ENCODE measurements around the gene GSTO1. TPM values are rescaled to one million over a fixed set of nuclear protein-coding genes. Genes with fewer than 3 reads are reported as not detected.

GSTO1 gene
- total RNA-seq, 4 donors from 2014 or later = 86.1 to 129 (median 102) TPM

GRCh38 chr10:104268405-104268712, 13.7 kb downstream of the GSTO1 start:
- Histone ChIP-seq H3K27me3 (no peaks in the 10 kb centered on the region), H3K9me3 (no peaks in the 10 kb centered on the region), H3K27ac (peak overlapping the region; percentile 35 to 64 (median 52)), H3K4me3 (replicated peaks in 1 of 3) (peak overlapping the region; percentile 43 to 85 (median 71)), H3K36me3 (peaks cover 13 to 27% of the 10 kb centered on the region in 2 donors), H3K4me1 (peaks cover 10 to 12% of the 10 kb centered on the region in 2 donors)
- TF ChIP-seq POLR2A (IDR thresholded peaks at IDR 0.05) = no peak
- intact Hi-C loops (cut with DNase I) = no loop called here
- no peak for DNase-seq
- WGBS, 2 donors = 7 to 9% methylated on average over 10 of the region's 10 CpGs

DNA sequence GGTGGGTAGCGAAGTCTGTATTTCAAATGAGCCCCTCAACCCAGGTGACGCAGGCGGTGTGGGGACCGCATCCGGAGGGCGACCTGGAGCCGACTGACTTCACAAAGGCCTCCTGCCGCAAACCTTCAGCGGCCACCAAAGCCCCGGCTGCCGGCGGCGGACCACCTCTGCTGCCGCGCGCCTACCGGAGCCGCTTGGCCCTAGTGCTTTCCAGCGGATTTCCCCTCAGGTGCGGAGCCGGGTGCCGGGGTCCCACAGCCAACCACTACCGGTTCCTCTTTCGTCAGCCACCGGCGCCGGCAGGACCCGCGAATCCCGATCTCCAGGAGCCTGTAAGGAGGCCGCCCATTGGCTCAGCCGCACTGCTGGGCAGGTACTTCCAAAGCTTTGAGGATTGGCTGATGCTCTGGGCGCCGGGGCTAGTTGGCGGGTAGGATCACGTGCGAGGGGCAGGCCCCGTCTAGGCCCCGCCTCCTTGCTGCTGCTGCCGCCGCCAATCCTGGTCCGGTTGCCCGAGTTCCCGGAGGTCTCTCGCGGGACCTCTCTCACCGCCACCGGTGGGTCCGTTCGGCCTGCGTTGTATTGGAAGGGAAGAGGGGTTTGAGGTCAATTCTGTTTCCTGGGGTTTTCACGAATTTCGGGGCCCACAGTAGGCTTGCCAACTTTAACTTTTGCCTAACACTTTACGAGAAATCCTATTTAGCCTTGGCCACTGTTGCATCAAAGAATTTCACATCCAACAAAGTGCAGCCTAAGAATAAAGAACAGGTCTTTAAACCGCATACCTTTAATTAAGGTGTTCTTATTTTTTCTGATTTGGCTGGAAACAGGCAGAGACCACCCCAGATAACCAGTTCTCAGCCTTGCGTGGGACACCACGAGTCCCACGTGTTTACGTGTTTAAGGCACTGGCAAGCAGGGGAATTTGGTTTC, 14.3 kb downstream of the GSTO1 start, which contains the start of gene GSTO2:
Gene GSTO2, plus strand, starts transcription at position 472 of the 933 bp plus-strand sequence. CDS start 5,732 bp downstream, outside the sequence.
- peaks cover 10 to 12% of the 10 kb centered on the region in 2 donors for H3K4me1 ChIP-seq
- H3K9me3 ChIP-seq = no peaks in the 10 kb centered on the region
- 5 to 10% methylated on average over 17 to 34 of the region's 59 CpGs for WGBS, 2 donors
- intact Hi-C loops (cut with DNase I) = no loop called here
- peaks cover 13 to 26% of the 10 kb centered on the region in 2 donors for H3K36me3 ChIP-seq
- peak within 1 kb of the TSS; percentile 43 to 85 (median 71) for H3K4me3 ChIP-seq (replicated peaks in 1 of 3)
- DNase-seq = peak; percentile 100
- H3K27me3 ChIP-seq = no peaks in the 10 kb centered on the region
- peak within 1 kb of the TSS; percentile 42 to 64 (median 63) for H3K27ac ChIP-seq
- TF ChIP-seq POLR2A (IDR thresholded peaks at IDR 0.05) = peak in 1 of 2 donors; percentile 88
- TF ChIP-seq, protein P1, sequence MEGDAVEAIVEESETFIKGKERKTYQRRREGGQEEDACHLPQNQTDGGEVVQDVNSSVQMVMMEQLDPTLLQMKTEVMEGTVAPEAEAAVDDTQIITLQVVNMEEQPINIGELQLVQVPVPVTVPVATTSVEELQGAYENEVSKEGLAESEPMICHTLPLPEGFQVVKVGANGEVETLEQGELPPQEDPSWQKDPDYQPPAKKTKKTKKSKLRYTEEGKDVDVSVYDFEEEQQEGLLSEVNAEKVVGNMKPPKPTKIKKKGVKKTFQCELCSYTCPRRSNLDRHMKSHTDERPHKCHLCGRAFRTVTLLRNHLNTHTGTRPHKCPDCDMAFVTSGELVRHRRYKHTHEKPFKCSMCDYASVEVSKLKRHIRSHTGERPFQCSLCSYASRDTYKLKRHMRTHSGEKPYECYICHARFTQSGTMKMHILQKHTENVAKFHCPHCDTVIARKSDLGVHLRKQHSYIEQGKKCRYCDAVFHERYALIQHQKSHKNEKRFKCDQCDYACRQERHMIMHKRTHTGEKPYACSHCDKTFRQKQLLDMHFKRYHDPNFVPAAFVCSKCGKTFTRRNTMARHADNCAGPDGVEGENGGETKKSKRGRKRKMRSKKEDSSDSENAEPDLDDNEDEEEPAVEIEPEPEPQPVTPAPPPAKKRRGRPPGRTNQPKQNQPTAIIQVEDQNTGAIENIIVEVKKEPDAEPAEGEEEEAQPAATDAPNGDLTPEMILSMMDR (IDR thresholded peaks at IDR 0.05) = no peak

- H3K36me3 ChIP-seq = no peaks in the 10 kb centered on the region
- H3K27me3 ChIP-seq = no peaks in the 10 kb centered on the region
- intact Hi-C loops (cut with DNase I) = no loop called here
- no peak for DNase-seq
- peaks cover 6 to 32% of the 10 kb centered on the region in 2 donors for H3K4me1 ChIP-seq
- H3K4me3 ChIP-seq (replicated peaks in 1 of 3) = no peak overlapping the region
- TF ChIP-seq, protein P1 (IDR thresholded peaks at IDR 0.05) = no peak
- TF ChIP-seq POLR2A (IDR thresholded peaks at IDR 0.05) = no peak
- no peaks in the 10 kb centered on the region for H3K9me3 ChIP-seq
- H3K27ac ChIP-seq = no peak overlapping the region
- 88 to 89% methylated on average over 1 of the region's 1 CpG for WGBS, 2 donors
Measured at GRCh38 chr10:104273286-104273685, 18.6 kb downstream of the GSTO1 start.

DNA sequence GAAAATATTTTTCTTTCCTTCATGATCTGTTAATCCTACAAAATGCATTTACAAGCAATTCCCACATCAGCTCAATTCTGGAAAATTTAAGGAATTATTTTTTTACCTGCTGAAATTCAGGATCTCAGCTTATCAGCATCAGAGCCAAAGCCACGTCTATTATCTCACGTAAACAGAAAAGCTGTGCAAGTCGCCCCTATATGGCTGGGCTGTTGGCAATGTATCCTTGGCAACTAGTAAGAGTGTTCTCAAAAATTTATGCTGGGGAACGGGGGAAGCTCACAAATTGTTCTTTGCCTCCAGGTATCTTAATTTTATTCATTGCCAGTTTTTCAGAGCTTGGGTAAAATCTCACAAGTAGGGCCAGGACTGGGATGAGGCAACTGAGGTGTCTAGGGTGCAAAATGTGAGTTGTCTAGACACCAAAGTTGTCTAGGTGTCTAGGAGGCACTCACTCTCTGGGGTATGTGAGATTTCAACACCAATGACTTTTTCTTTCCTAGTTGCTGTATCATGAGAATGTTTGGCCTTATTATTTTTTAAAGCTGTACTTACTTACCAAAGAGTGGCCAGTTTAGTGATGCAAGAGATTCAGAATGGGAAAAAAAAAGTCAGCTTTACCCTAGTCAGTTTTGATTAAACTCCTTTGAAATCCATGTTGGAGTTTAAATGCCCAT, 19.3 kb downstream of the GSTO1 start:
- Histone ChIP-seq H3K27me3 (no peaks in the 10 kb centered on the region), H3K4me1 (peaks cover 4 to 32% of the 10 kb centered on the region in 2 donors), H3K36me3 (no peaks in the 10 kb centered on the region), H3K27ac (no peak overlapping the region), H3K9me3 (no peaks in the 10 kb centered on the region), H3K4me3 (replicated peaks in 1 of 3) (peak overlapping the region in 1 of 3 donors; percentile 24)
- no peak for DNase-seq
- no peak for TF ChIP-seq POLR2A (IDR thresholded peaks at IDR 0.05)
- TF ChIP-seq, protein P1 (IDR thresholded peaks at IDR 0.05) = no peak
- WGBS, 2 donors = 84 to 88% methylated on average over 4 of the region's 4 CpGs
- intact Hi-C loops (cut with DNase I) = no loop called here

DNA sequence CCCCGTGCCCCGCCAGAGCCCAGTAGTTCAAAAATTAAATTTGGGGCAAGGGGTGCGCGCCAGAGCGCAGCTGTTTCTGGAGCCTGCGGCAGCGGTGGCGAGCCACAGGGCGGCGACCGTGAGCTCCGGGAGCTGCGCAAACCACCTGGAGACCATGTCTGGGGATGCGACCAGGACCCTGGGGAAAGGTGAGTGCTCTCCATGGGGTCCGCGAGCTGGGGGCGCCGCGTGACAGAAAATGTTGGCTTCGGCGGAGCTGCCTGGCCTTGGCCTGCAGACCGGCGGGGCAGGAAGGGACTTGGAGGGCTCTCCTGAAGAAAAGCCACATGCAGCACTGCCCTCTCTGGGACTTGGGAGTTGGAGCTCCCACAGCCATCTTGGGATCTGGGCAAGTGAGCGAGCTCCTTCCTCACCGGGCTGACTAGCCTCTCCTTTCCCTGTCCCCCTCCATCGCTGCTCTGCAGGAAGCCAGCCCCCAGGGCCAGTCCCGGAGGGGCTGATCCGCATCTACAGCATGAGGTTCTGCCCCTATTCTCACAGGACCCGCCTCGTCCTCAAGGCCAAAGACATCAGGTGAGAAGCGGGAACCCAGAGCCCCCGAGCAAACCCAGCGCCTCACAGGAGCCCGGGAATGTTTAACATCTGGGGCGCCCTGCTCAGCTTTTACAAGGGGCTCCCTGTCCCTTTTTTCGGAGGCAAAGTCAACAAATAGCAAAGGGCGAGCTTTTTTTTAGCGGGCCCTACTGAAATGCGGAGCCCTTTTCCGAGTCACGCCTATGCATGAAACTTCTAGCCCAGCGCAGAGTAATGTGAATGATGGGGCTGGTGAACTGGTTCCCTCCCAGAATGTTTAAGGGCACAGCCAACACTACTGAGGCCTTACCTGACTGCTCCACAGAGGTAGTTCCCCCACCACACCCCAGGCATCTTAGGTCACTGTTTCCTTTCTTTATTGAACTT, 20.4 kb downstream of the GSTO1 start:
- H3K4me1 ChIP-seq = peaks cover 0 to 28% of the 10 kb centered on the region in 2 donors
- H3K27ac ChIP-seq = no peak overlapping the region
- no peaks in the 10 kb centered on the region for H3K9me3 ChIP-seq
- no peaks in the 10 kb centered on the region for H3K27me3 ChIP-seq
- intact Hi-C loops (cut with DNase I) = no loop called here
- peak; percentile 49 to 68 for DNase-seq
- WGBS, 2 donors = 28 to 38% methylated on average over 34 to 38 of the region's 42 CpGs
- no peaks in the 10 kb centered on the region for H3K36me3 ChIP-seq
- peak overlapping the region in 2 of 3 donors; percentile 7 to 24 for H3K4me3 ChIP-seq (replicated peaks in 1 of 3)
- TF ChIP-seq, protein P1 (IDR thresholded peaks at IDR 0.05) = peak; percentile 79 to 90 (median 84)
- peak in 1 of 2 donors; percentile 14 for TF ChIP-seq POLR2A (IDR thresholded peaks at IDR 0.05)
